GM19395 (cell line): ENCODE measurements around the gene CRYBA4.
"Not testable (repeated sequence)": the region's sequence is repeated elsewhere in the genome, so short reads cannot be mapped to it uniquely, and the experiment has no call there.

Source experiments
- ATAC-seq: cut with Tn5 transposase; IDR thresholded peaks from one replicate; pipeline ENCODE4 v1.9.1; 2021; ENCODE audit warnings: mild to moderate bottlenecking, moderate library complexity; ENCODE audit not compliant: unreplicated experiment

CRYBA4 gene

DNA sequence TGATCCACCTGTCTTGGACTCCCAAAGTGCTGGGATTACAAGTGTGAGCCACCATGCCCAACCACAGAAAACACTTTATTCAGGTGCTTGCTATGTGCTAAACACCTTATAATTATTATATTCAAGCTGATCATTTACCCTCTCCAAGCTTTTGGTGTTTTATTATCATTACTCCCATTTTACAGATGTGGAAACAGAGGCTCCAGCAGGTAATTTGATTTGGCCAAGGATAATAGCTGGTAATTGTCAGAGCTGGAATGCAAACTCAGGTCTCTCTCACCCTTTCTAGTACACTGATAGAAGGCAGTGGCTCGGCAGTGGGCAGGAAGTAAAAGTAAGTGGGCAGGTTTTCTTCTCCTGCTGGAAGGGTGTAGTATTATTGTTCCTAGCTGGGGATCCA, 28.0 kb upstream of the CRYBA4 start:
- no peak for ATAC-seq

- ATAC-seq = no peak
These were observed 24.7 kb upstream of the CRYBA4 start for GRCh38 chr22:26597026-26597425.

DNA sequence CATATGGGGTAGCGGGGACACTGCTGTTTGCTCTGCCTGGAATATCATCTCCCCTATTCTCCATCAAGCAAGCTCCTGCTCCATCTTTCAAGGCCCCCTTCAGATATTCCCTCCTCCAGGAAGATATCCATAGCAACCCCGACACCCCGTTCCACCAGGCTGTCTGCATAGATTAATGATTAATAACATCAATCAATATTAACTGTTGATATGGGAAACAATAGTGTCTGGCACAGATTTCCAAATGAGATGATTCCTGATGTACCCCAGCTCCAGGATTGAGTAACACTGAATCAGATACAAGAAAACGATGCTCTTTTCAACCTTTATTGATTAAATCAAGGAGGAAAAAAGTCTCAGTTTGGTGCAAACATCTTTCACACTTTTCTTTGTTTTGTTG, 24.3 kb upstream of the CRYBA4 start:
- no peak for ATAC-seq

GRCh38 chr22:26599505-26599904, 22.3 kb upstream of the CRYBA4 start:
- no peak for ATAC-seq

- no peak for ATAC-seq
These were observed 20.0 kb upstream of the CRYBA4 start for GRCh38 chr22:26601726-26602125.

DNA sequence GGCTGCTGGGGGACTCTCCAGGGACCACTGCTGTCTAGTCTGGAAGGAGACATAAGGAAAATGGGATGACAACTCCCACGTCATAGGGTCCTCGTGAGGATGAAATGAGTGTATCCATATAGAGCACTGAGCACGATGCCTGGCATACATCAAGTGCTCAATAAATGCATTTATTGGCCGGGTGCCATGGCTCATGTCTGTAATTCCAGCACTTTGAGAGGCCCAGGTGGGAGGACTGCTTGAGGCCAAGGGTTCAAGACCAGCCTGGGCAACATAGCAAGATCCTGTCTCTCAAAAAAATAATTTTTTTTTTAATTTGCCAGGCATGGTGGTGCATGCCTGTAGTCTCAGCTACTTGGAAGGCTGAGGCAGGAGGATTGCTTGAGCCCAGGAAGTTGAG, 19.6 kb upstream of the CRYBA4 start:
- ATAC-seq = no peak

DNA sequence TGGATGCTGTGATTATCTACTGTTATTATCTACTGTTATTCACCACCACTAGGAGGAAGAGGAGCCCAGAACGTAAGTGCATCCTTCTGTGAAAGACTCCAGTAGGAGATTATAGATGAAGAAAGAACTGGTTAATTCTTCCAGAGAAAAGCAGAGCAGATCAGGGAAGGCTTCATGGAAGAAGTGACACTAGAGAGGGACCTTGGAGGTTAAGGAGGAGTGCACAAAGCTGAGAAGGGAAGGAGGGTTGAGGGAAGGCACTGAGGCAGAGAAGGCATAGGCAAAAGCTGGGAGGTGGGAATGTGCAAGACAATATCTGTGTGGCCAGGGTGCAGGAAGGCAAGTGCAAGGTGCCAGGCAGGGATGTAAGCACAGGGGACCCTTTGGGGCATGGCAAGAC, 17.4 kb upstream of the CRYBA4 start:
- ATAC-seq = no peak

GRCh38 chr22:26606611-26607010, 15.2 kb upstream of the CRYBA4 start:
- ATAC-seq = no peak

- ATAC-seq = no peak
These were observed 13.6 kb upstream of the CRYBA4 start for GRCh38 chr22:26608129-26608528.

DNA sequence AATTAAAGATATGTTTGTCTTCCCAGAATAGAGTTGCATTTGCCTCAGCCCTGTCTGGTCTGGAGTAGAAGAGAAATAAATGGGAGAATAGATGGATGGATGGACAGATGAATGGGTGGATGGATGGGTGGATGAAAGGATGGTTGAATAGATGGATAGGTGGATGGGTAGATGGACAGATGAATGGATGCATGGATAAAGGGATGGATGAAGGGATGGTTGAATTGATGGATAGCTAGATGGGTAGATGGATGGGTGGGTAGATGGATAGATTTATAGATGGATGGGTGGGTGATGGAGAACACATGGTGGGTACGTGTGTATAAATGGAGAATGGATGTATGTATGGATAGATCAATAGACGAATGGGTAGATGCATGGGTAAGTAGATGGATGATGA, 12.5 kb upstream of the CRYBA4 start:
- ATAC-seq = no peak

- ATAC-seq = peak; percentile 79
These were observed 11.4 kb upstream of the CRYBA4 start for GRCh38 chr22:26610072-26610958.

DNA sequence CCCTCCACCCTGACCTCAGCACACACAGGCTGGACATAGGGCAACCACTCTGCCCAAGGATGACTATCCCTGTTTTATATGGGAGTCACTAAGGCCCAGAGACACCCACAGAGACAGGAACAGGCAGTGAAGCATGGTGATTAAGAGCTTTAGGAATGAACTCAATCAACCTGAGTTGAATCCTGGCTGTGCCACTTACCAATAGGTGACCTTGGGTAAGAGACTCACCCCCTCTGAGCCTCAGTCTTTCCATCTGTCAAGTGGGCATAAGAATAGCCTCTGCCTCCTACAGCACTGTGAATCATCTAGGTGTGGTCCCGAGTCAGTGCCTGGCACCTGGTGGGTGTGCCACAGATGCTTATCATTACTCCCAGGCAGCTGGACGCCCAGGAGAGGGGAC, 10.8 kb upstream of the CRYBA4 start:
- ATAC-seq = no peak

GRCh38 chr22:26612652-26613051, 9.1 kb upstream of the CRYBA4 start:
- ATAC-seq = no peak

- ATAC-seq = not testable (repeated sequence)
These were observed 8.0 kb upstream of the CRYBA4 start for GRCh38 chr22:26613753-26614152.

DNA sequence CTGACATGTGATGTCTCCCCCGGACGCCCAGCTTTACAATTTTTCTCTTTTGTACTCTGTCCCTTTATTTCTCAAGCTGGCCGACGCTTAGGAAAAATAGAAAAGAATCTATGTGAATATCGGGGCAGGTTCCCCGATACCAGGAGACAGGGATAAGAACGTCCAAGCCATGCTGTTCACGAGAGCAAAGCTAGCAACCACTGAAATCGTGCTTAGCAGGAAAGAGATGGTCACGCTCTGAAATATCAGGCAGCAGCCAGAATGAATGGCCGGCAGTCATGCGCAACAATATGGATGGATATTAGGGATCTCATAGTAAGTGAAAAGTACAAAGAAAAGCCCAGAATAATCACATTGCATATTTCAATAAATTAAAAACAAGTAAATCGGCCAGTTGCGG, 7.4 kb upstream of the CRYBA4 start:
- no peak for ATAC-seq

GRCh38 chr22:26615149-26615548, 6.6 kb upstream of the CRYBA4 start:
- peak; percentile 58 for ATAC-seq

DNA sequence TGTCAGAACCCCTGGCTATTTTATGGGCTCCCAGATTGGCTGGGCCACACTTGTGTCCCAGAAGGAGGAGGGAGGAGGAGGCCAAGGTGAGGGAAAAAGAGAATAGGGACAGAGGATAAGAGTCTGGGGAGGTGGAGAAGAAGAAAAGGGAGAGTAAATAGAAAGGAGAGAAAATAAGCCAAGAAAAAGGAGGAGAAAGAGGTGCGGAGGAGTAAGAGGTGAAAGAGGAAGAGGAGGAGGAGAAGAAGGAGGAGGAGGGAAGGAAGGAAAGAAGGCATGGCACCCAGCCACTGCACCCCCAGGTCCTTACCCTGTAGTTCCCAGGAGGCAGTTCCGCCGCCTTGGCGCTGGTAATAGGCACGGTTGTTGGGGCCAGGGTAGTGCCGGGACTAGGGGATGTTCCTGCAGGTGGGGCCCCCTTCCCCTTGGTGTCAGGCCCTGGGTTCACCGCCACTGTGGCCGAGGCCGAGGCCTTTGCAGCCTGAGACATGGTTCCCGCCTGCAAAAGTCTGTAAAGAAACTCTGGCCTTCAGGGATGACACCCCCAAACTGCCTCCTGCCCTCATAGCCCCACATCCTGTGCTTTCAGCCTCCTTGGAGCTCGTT, 5.8 kb upstream of the CRYBA4 start:
- no peak for ATAC-seq

GRCh38 chr22:26616650-26617049, 5.1 kb upstream of the CRYBA4 start:
- no peak for ATAC-seq

- ATAC-seq = no peak
These were observed 4.2 kb upstream of the CRYBA4 start, which contains the start of gene CRYBB1 for GRCh38 chr22:26617271-26618199. CRYBB1 (minus strand) TSS chr22:26618027; CDS start chr22:26616319, 1,708 bp downstream.

DNA sequence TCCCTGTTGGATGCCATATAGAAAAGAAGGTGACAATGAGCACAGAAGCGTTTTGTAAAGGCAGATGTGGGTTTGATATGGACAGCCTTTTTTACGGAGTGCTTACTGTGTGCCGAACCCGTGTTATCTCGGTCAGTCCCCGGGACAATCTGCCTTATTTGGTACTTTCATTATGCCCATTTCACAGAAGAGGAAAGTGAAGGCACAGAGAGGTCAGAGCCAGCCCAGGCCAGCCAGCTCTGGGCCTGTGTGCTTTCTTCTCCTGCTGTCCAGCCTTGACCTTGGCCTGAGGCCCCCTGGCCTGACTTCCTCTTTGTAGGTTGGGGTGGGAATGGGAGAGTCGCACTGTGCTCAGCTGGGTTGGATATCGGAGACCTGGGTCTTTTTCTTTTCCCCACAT, 3.3 kb upstream of the CRYBA4 start:
- no peak for ATAC-seq

DNA sequence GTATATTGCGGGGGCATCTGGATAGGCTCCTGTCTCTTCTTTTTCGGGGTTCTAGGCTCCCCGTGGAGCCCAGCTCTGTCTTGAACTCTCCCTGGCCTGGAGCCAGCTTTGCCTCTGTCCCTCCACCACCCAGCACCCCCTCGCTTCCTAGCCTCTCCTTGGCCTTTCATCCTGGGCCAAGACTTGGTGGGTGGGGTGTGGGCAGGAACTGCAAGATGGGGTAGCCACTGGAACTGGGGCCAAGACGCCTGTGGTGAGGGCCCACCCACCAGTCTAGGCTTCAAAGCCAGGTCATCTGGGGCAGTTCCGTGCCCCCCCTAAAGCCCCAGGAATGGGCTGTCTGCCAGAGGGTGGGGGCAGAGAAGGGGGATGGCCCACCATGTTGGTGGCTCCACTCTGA, 2.3 kb upstream of the CRYBA4 start:
- ATAC-seq = no peak
